CD14-positive monocyte (primary cell): Measurements from ENCODE around the gene AURKB. TPM values are rescaled to one million over a fixed set of nuclear protein-coding genes. Genes with fewer than 3 reads are reported as not detected.
A peak's percentile ranks its signal among the peaks of the same experiment; 100 is the strongest.

Source experiments
- DNase-seq, 3 donors: peaks; one replicate each; pipeline ENCODE4 v3.0.0-alpha.2; 2011 to 2022
- H2AFZ ChIP-seq: 2 replicates; pipeline ENCODE4 v1.6.0; 2012; ENCODE audit warnings: mild to moderate bottlenecking, low read depth, low read length, inconsistent platforms; ENCODE audit not compliant: insufficient read depth, poor library complexity, severe bottlenecking
- H3K27ac ChIP-seq, 2 donors: 1 replicate in 1 of 2; 2 replicates in 1 of 2; pipeline ENCODE4 v1.5.1; 2012 to 2013; ENCODE audit warnings: low read length in 2 of 2, control low read depth in 1 of 2, inconsistent platforms in 1 of 2, low read depth in 1 of 2, mild to moderate bottlenecking in 1 of 2
- H3K27me3 ChIP-seq, 2 donors: one replicate each; pipeline versions ENCODE4 v1.6.0 to v1.6.1; 2011 to 2013; ENCODE audit warnings: low read length in 2 of 2; ENCODE audit not compliant: control insufficient read depth in 2 of 2, insufficient read depth in 2 of 2
- H3K36me3 ChIP-seq, 2 donors: replicated peaks in 1 of 2; 1 replicate in 1 of 2; 2 replicates in 1 of 2; pipeline versions ENCODE4 v1.5.1 to v1.6.1; 2012 to 2013; ENCODE audit warnings: low read length in 2 of 2, control low read depth in 1 of 2, inconsistent platforms in 1 of 2, mild to moderate bottlenecking in 1 of 2; ENCODE audit not compliant: insufficient read depth in 2 of 2, control insufficient read depth in 1 of 2
- H3K4me1 ChIP-seq, 2 donors: 1 replicate in 1 of 2; 2 replicates in 1 of 2; pipeline versions ENCODE4 v1.5.1 to v1.6.1; 2012 to 2013; ENCODE audit warnings: low read length in 2 of 2, control low read depth in 1 of 2, inconsistent platforms in 1 of 2, mild to moderate bottlenecking in 1 of 2, moderate library complexity in 1 of 2; ENCODE audit not compliant: insufficient read depth in 2 of 2, control insufficient read depth in 1 of 2
- H3K4me2 ChIP-seq: replicated peaks from 2 replicates; pipeline ENCODE3; 2012; ENCODE audit warnings: low read length, moderate library complexity, mild to moderate bottlenecking; ENCODE audit not compliant: poor library complexity, severe bottlenecking; ENCODE audit errors: extremely low read depth
- H3K4me3 ChIP-seq, 3 experiments: fragments of 200-600 bp in 1 of 3; sonication (generic) in 1 of 3; replicated peaks in 1 of 3; 1 replicate in 2 of 3; 2 replicates in 1 of 3; pipeline ENCODE4 v1.5.1; 2011 to 2013; ENCODE audit warnings: low read length in 3 of 3, mild to moderate bottlenecking in 3 of 3, control low read depth in 2 of 3, low read depth in 2 of 3, inconsistent platforms in 1 of 3, moderate library complexity in 1 of 3
- H3K79me2 ChIP-seq: 2 replicates; pipeline ENCODE4 v1.6.0; 2012; ENCODE audit warnings: mild to moderate bottlenecking, control low read depth, inconsistent platforms, low read length, moderate library complexity; ENCODE audit not compliant: insufficient read depth
- H3K9ac ChIP-seq: 2 replicates; pipeline ENCODE4 v1.6.0; 2017; ENCODE audit warnings: low read length, mild to moderate bottlenecking; ENCODE audit not compliant: insufficient read depth, poor library complexity, severe bottlenecking
- H3K9me3 ChIP-seq, 2 donors: replicated peaks in 1 of 2; 1 replicate in 1 of 2; 2 replicates in 1 of 2; pipeline versions ENCODE4 v1.5.1 to v1.6.1; 2012 to 2013; ENCODE audit warnings: low read length in 2 of 2, control low read depth in 1 of 2; ENCODE audit not compliant: control insufficient read depth in 1 of 2, insufficient read depth in 1 of 2
- H4K20me1 ChIP-seq: 2 replicates; pipeline ENCODE4 v1.6.0; 2012; ENCODE audit warnings: mild to moderate bottlenecking, low read length, control low read depth, moderate library complexity; ENCODE audit not compliant: insufficient read depth
- H3K27ac Mint-ChIP-seq, 7 donors: one replicate each; pipeline ENCODE4 v1.8.0; 2020; ENCODE audit warnings: mild to moderate bottlenecking in 7 of 7, mixed read lengths in 7 of 7, moderate library complexity in 6 of 7, inconsistent platforms in 2 of 7
- H3K27me3 Mint-ChIP-seq, 3 donors: one replicate each; pipeline ENCODE4 v1.8.0; 2021 to 2022; ENCODE audit warnings: low read depth in 3 of 3, mild to moderate bottlenecking in 3 of 3, mixed read lengths in 3 of 3, moderate library complexity in 3 of 3, inconsistent platforms in 1 of 3
- H3K36me3 Mint-ChIP-seq, 2 donors: one replicate each; pipeline ENCODE4 v1.8.0; 2020; ENCODE audit warnings: mixed read lengths in 2 of 2, inconsistent platforms in 1 of 2, mild to moderate bottlenecking in 1 of 2
- H3K4me1 Mint-ChIP-seq: one replicate; pipeline ENCODE4 v1.8.0; 2020; ENCODE audit warnings: mild to moderate bottlenecking, mixed read lengths
- H3K4me3 Mint-ChIP-seq, 2 donors: one replicate each; pipeline ENCODE4 v1.8.0; 2020; ENCODE audit warnings: mild to moderate bottlenecking in 2 of 2, mixed read lengths in 2 of 2, moderate library complexity in 1 of 2
- H3K9me3 Mint-ChIP-seq, 7 donors: one replicate each; pipeline ENCODE4 v1.8.0; 2020 to 2022; ENCODE audit warnings: mixed read lengths in 7 of 7, mild to moderate bottlenecking in 6 of 7, moderate library complexity in 6 of 7, inconsistent platforms in 2 of 7
- CTCF ChIP-seq: fragments of 200-600 bp; IDR thresholded peaks from one replicate; pipeline ENCODE4 v1.8.0; 2022; ENCODE audit warnings: antibody characterized with exemption, mild to moderate bottlenecking
- WGBS: methylation state at CpG from one replicate; pipeline ENCODE4 v1.1.5; 2013; ENCODE audit warnings: missing lambda C conversion rate; ENCODE audit not compliant: insufficient coverage; 5-methylcytosine and 5-hydroxymethylcytosine counted together
- intact Hi-C, 2 donors: fragments of 100-400 bp; cut with micrococcal nuclease; formaldehyde crosslinking; loops; one replicate each; pipeline versions ENCODE4 v1.15.0 to v1.15.1; 2023
- polyA plus RNA-seq, 3 donors: library from polyadenylated mRNA; depleted of rRNA in 1 of 3; unstranded in 2 of 3; stranded (reverse) in 1 of 3; fragments of 300-500 nt in 2 of 3; fragments of >200 nt in 1 of 3; fragmentation: Illumina TruSeq in 2 of 3; gene quantifications; 1 replicate in 2 of 3; 2 replicates in 1 of 3; pipeline ENCODE4 v1.2.3, GENCODE V29; 2012 to 2021

The AURKB gene
- polyA plus RNA-seq, 3 donors, result 0.38 to 4.2 (median 0.79) TPM

- peak overlapping the region; percentile 96 for H3K4me2 ChIP-seq
- H3K4me1 ChIP-seq, result peaks cover 50 to 60% of the 10 kb centered on the region in 2 donors
- Mint-ChIP-seq H3K4me1 (peaks cover 15% of the 10 kb centered on the region), H3K27ac (no peak overlapping the region), H3K36me3 (no peaks in the 10 kb centered on the region), H3K27me3 (peaks cover 5 to 10% (median 8%) of the 10 kb centered on the region in 3 donors), H3K9me3 (peaks cover 0 to 3% (median 0%) of the 10 kb centered on the region in 7 donors), H3K4me3 (no peak overlapping the region)
- H3K9ac ChIP-seq, result peak overlapping the region; percentile 52
- peaks cover 23% of the 10 kb centered on the region for H3K79me2 ChIP-seq
- H3K27me3 ChIP-seq, result no peaks in the 10 kb centered on the region
- H3K9me3 ChIP-seq, result no peaks in the 10 kb centered on the region
- intact Hi-C loops, result loop anchor here (2.0 to 10.0 kb wide), 5 partner anchors 34 to 68 kb away; partner anchors contain the start of genes ALOXE3 (in 1 of the 2), CTC1 (in 1 of the 2), HES7 (in 1 of the 2) and PER1 (in 1 of the 2)
- H3K36me3 ChIP-seq, result no peaks in the 10 kb centered on the region
- peaks cover 28% of the 10 kb centered on the region for H4K20me1 ChIP-seq
- H3K27ac ChIP-seq, result peak overlapping the region; percentile 46 to 61
- TF ChIP-seq CTCF, result peak; percentile 40
- H2AFZ ChIP-seq, result peak overlapping the region; percentile 79
- no peak for DNase-seq
- H3K4me3 ChIP-seq, result peak overlapping the region; percentile 51 to 90 (median 63)
- WGBS, result 0% methylated on average over 21 of the region's 23 CpGs
These were observed 24.0 kb downstream of the AURKB start for GRCh38 chr17:8186446-8186786.

GRCh38 chr17:8185582-8186445 lies 24.6 kb downstream of the AURKB start:
- DNase-seq, result peak; percentile 79 to 82 (median 81)
- WGBS, result under 1% methylated on average over 40 of the region's 44 CpGs
- peak overlapping the region; percentile 46 to 61 for H3K27ac ChIP-seq
- H3K9me3 ChIP-seq, result no peaks in the 10 kb centered on the region
- H3K36me3 Mint-ChIP-seq, result no peaks in the 10 kb centered on the region
- H3K27ac Mint-ChIP-seq, result no peak overlapping the region
- H4K20me1 ChIP-seq, result peaks cover 28% of the 10 kb centered on the region
- H3K4me1 ChIP-seq, result peaks cover 43 to 54% of the 10 kb centered on the region in 2 donors
- intact Hi-C loops, result loop anchor here (1.0 to 10.0 kb wide), 6 partner anchors 10 to 67 kb away; partner anchors contain the start of genes ALOXE3 (in 1 of the 2), CTC1 (in 1 of the 2), HES7 (in 1 of the 2) and PER1 (in 1 of the 2)
- H3K27me3 ChIP-seq, result no peaks in the 10 kb centered on the region
- H3K4me3 ChIP-seq, result peak overlapping the region; percentile 51 to 90 (median 63)
- no peaks in the 10 kb centered on the region for H3K36me3 ChIP-seq
- no peak overlapping the region for H3K4me3 Mint-ChIP-seq
- peaks cover 5 to 11% (median 10%) of the 10 kb centered on the region in 3 donors for H3K27me3 Mint-ChIP-seq
- H3K9me3 Mint-ChIP-seq, result peaks cover 0 to 3% (median 0%) of the 10 kb centered on the region in 7 donors
- H3K4me2 ChIP-seq, result peak overlapping the region; percentile 96
- peak overlapping the region; percentile 52 for H3K9ac ChIP-seq
- H3K4me1 Mint-ChIP-seq, result peaks cover 14% of the 10 kb centered on the region
- H2AFZ ChIP-seq, result peak overlapping the region; percentile 79
- TF ChIP-seq CTCF, result no peak
- H3K79me2 ChIP-seq, result peaks cover 23% of the 10 kb centered on the region
